Activated CD4-positive, alpha-beta T cell treated with anti-CD3 and anti-CD28 coated beads, Interleukin-2, Interleukin-6, amounts not matched to agents 100 ng/mL and 50 ng/mL, durations not matched to agents 16 hours and 8 hours (primary cell): ENCODE results near the gene TUBA4B.
"Not testable (repeated sequence)": the region's sequence is repeated elsewhere in the genome, so short reads cannot be mapped to it uniquely, and the experiment has no call there.

Experiments
- DNase-seq: peaks from one replicate; pipeline ENCODE4 v3.0.0-alpha.2; 2020

The TUBA4B gene

DNA sequence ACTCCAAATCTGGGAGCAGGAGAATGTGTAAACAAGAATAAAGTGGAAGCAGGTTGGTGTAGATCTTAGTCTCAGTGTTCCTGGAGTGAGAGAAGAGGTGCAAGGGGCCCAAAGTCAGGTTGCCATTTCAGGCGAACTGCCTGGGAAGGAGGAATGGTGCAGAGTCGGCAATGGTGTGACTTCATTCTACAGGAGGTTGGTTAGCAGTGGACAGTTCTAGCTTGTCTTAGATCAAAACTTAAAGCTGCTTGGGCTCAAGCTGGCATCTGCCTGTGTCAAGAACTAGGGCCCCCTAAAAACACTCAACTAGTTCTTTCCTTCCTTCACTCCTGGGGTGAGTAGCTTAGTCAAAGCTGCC is 4.2 kb upstream of the TUBA4B start:
- peak; percentile 24 for DNase-seq

DNA sequence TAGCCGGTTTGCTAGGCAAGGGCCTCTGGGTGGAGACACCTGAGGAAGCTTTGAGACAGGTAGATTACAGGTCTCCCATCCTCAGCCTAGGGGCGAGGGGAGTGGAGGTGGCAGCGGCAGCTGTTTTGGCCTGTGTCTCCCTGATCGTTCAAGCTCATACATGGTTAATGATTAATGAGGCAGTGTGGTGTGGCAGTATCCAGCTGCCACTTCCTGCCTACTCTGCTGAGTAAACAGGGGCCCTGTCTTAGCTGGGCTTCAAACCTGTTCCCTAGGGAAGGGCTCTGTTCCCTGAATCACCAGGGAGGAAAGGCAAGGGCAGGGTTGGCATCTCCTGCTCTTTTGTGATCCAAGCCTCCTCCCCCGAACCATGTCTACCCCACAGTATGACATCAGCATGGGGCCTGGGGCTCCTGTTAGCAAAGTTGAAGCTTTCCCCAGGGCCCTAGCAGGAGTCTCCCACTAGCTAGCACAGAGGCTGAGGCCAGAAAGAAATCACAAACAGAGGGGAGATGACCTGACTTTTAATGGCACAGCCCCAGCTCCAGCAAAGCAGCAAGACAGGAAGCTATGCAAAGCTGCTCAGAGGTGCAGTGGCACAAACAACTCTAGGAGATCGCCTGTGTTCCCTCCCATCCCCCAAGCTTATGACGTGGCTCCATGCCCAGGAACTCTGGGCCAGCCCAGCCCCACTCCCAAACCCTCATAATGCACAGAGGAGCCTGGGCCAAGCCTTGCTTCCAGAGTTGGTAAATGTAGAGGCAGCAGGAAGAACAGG is 3.7 kb upstream of the TUBA4B start:
- peak; percentile 70 for DNase-seq

DNA sequence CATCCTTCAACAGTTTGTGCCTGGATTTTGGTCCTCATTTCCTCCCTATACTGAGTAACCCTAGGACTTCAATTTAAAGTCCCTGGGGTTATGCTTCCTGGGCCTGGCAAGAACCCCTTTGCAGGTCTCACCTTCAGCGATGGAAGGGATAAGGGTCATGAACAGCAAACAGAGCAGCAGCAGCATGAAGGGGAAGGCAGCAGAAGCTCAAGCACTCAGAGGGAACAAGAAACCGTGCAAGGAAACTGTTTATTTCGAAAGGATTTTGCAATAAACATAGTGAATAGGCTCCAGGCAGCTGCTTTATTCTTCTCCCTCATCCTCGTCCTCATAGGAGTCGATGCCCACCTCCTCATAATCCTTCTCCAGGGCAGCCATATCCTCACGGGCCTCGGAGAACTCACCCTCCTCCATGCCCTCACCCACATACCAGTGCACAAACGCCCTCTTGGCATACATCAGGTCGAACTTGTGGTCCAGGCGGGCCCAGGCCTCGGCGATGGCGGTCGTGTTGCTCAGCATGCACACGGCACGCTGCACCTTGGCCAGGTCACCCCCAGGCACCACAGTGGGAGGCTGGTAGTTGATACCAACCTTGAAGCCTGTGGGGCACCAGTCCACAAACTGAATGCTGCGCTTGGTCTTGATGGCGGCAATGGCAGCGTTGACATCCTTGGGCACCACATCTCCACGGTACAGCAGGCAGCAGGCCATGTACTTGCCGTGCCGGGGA is 2.8 kb upstream of the TUBA4B start:
- DNase-seq: no peak

DNA sequence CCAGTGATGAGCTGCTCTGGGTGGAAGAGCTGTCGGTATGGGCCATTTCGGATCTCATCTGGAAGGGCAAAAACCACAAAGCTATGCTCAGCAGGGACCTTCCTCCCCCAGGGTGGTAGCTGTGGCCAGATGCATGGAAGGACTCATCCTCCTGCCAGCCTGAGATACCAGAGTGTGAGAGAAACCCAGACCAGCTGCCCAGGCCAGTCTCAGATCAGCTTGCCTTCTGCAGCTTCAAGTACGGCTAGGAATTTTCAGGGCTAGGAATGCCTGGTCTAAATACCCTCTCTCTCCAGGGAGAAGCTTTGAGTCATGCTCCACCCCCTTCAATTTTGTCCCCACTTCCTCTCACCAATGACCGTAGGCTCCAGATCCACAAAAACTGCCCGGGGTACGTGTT is 1.4 kb upstream of the TUBA4B start:
- DNase-seq: no peak

DNA sequence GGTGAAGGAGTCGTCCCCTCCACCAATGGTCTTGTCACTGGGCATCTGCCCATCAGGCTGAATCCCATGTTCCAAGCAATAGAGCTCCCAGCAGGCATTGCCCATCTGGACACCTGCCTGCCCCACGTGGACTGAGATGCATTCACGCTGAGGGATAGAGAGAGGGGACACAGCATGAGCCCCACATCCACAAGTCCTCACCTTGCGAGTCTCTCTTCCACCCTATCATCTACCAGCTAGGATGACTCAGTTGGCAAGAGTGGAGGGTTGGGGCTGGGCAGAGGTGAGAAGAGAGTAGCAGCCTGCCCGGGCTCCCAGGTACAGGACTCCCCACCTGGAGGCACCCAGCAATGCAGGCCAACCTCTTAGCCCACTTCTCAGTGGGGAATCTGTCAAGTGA is 959 bp upstream of the TUBA4B start:
- DNase-seq: peak; percentile 45

DNA sequence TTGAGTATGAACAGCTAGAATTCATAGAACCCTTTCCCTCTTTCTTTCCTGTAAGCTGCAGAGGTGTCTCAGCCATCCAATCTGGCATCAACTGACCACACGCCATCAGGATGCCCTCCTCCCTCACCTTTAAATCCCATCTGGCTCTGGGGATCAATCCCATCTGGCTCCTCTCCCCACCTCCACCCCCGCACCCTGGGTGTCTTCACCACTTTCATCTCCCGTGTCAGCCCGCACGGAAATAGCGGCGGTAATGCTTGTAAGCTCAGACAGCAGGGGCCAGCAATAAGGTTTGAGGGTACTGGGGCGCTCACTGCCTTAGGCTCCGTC is 508 bp upstream of the TUBA4B start:
- DNase-seq: no peak

DNA sequence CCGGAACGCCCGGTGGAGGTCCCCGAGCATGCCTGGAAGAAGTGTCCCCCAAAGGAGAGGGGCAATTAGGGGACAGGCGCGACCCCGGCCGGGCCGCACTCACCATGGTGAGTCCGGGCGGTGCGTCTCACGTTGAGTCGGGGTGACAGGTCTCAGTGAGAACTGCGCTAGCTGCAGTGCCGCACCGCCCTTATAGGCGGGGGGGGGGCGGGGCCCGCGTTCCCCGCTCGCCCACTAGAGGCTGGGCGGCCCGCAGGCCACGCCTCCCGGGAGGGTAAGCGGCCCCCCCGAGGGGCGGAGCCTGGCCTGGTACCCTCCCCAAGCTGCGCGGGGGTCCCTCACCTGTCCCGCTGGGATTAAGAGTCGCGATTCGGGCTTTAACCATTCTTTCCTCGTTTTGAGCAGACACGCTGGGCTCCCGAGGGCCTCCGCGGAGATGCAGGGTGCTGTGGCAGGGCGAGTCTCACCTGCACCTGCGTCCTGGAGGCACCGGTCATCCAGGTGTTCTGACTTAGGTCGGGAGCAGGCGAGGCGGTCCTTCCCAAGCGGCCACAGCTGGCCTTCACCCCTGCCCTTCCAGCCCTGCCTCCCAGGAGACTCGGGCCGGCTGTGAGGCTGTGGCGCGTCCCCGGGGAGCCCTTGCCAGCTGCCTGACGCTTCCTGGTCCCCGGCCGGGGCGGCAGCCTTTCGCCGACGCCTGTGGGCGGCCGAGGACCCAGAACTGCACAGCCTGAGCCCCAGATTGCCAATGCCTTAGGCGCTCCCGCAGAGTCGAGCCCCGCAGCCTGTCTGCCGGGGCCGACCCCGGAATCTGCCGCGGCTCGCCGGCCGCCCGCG is 928 bp downstream of the TUBA4B start, which contains the start of gene TUBA4A:
Gene TUBA4A, minus strand, starts transcription at position 166 of the 837 bp plus-strand sequence. Its CDS starts 60 bp downstream, at position 106.
- DNase-seq: peak; percentile 93

DNA sequence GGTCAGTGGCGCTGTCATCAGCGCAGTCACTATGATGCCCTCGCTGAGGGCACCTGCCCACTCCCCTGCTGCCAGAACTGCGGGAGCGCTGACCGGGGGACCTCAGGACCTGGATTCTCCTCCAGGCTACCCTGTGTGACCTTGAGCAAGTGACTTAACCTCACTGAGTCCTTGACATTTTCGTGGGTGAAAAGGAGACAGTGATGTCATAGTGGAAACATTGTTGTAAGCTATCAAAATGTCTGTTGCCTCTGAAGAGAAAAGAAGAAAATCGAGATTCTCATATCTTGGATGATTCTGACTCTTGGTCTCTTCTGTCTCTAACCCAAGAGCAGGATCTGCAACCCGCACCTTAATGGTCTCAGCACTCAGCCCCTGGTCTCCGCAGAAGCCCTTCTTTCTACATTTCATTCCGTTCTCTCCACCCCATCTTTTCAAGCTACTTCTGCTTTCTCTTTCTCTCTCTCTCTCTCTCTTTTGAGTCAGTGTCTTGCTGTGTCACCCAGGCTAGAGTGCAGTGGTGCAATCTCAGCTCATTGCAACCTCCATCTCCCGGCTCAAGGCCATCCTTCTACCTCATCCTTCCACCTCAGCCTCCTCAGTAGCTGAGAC is 1.7 kb downstream of the TUBA4B start:
- peak; percentile 62 for DNase-seq

DNA sequence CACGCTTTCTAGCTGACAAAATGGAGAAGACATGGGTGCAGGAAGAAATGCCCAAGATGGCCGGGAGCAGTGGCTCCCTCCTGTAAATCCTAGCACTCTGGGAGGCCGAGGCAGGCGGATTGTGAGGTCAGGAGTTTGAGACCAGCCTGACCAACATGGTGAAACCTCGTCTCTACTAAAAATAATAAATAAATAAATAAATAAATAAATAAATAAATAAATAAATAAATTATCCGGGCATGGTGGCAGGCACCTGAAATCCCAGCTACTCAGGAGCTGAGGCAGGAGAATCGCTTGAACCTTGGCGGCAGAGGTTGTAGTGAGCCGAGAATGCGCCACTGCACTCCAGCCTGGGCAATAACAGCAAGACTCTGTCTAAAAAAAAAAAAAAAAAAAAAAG is 5.9 kb downstream of the TUBA4B start:
- DNase-seq: not testable (repeated sequence)

DNA sequence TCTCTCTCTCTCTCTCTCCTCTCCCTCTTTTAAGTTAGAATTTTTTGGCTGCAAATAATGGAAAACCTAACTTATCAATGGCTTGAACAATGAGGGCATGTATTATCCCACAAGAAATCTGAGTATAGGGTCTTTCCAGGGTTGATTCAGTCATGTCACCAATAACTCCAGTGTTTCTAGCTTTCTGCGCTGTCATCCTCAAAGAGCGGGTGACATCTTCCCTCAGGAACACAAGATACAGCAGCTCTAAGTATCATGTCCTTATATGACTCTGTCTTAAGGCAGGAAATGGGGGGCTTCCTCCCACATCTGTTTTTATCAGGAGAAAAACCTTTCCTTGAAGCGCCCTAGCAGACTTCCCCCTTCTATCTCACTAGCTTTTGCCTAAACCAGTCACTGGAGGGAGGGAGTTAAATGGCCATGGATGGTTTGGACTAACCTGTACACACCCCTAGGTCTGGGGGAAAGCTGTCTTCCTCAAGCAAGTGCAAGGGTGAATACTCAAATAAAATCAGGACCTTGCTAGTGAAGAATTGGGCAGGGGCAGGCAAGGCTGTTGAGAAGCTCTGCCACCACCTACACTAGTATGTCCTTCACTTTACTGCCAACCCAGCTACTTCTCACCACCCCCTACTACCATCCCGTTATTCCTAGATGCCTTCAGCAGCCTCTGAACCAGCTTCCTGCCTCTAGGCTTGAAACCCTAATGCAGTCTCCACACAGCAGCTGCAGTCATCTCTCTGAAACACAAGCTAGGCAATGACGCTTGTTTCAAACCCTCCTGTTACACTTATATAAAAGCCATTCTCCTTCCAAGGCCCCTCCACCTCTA is 8.2 kb downstream of the TUBA4B start:
- DNase-seq: no peak

DNA sequence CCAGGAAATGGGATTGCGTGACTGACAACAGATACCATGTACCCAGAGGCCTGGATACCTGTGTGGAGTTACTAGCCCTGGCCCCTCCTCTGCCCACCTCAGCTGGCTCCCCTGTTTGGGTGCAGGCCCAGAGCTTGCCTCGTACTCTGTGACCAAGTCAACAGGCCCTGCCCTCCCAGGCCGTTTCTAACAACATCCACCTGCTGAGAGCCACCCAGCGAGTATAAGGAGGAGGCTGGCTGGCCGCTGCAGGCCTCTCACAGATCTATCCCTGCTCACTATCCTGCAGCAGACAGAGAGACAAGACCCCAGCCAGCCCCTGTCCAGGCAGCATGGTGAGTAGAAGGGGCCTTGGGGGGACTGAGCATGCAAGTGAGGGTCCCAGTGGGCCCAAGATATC is 13.2 kb downstream of the TUBA4B start:
- no peak for DNase-seq

DNA sequence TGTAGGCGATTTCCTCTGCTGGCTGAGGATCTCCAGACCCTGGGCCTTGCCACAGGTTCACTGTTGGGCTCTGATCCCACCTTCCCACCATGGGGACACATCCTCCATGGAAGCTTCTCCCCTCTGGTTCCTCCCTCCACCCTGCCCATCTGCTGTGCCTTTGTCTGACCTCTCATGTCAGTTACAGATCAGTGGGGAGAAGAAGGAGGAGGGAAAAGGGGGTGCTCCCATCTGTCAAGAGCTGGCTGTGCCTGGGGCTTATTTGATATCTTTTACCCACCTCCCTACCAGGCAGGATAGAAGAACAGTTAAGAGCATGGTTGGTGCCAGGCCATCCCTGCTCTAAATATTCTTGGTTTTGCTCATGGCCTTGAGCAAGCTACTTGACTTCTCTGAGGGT is 13.8 kb downstream of the TUBA4B start:
- DNase-seq: no peak

DNA sequence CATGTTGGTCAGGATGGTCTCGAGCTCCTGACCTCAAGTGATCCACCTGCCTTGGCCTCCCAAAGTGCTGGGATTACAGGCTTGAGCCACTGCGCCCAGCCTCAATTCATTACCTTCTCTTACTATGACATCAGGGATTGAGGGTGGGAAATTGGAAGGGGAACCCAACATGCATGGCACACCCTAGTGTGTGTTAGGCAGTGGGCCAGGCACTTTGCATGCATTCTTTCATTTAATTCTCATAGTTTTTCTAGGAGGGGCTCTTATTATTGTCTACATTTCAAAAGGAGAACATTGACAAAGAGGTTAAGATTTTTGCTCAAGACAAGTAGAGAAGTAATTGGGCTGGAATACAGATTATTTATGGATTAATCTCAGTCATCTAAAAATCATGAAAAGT is 15.3 kb downstream of the TUBA4B start:
- DNase-seq: no peak

DNA sequence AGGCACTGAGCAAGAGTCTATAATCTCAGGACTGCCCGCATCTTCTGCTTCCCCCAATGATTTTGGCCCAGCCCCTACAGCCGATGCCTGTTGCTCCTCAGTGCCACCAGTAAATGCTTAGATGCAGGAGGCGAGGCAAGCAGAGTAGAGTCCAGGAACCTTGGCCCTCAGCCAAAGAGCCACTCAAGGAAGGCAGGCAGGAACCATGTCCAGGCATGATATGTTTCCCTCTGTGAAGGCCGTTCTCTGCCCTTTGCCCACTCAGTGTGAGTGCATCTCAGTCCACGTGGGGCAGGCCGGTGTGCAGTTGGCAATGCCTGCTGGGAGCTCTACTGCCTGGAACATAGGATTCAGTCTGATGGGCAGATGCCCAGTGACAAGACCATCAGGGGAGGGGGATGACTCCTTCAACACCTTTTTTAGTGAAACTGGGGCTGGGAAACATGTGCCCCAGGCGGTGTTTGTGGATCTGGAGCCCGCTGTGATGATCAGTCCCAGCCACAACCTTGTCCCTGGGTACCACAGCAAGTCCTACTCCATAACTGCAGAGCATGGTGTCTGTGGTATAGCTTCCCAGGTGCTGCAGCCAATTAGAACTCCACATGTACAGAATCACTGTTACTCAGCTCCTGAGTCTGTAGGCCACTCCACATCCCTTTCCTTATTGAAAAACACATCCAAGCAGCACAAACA is 16.5 kb downstream of the TUBA4B start:
- no peak for DNase-seq

DNA sequence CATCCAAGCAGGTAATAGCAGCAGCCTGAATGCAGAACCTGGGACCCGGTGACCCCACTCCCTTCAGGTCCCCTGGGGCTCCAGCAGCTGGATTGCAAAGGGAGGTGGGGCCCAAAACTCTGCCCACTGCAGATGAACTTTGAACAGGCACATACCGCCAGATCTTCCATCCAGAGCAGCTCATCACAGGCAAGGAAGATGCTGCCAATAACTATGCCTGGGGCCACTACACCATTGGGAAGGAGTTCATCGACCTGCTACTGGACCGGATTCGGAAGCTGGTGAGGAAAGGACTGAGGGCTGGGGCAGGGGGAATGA is 17.0 kb downstream of the TUBA4B start:
- no peak for DNase-seq

DNA sequence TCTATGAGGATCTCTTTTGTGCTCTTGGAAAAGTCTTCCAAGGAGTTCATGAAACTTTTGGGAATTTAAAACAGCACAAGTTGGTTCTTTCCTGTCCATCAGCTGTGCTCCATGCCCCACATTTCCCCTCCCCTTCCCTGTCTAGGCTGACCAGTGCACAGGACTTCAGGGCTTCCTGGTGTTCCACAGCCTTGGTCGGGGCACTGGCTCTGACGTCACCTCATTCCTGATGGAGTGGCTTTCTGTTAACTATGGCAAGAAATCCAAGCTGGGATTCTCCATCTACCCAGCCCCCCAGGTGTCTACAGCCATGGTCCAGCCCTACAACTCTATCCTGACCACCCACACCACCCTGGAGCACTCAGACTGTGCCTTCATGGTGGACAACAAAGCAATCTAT is 18.0 kb downstream of the TUBA4B start:
- no peak for DNase-seq

DNA sequence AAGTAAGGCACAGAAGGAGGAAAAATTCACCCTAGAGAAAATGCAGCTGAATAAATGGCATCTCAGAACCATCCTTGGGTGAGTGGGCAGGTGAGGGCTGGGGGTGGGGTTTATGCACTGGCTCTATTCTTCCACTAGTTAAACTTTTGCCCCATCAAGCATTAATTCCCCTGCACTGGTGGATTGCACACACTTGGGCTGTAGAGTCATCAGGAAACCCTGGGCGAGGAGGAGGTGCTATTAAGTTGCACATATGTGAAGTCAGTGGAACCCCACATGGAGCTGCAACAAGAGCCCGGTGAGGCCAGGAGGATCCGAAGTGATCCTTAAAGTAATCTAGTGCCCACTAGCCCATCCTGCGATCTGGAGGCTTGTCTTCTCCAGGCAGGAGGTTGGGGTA is 19.3 kb downstream of the TUBA4B start:
- DNase-seq: no peak

DNA sequence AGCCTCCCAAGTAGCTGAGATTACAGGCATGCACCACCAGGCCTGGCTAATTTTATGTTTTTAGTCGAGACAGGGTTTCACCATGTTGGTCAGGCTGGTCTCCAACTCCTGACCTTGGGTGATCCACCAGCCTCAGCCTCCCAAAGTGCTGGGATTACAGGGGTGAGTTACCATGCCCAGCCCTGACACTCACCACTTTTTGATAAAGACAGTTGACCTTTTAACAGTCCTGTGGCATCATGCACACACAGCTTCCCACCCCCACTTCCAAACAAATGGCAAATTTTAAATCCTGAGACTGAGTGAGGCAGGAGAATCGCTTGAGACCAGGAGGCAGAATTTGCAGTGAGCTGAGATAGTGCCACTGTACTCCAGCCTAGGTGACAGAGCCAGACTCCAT is 20.0 kb downstream of the TUBA4B start:
- no peak for DNase-seq

DNA sequence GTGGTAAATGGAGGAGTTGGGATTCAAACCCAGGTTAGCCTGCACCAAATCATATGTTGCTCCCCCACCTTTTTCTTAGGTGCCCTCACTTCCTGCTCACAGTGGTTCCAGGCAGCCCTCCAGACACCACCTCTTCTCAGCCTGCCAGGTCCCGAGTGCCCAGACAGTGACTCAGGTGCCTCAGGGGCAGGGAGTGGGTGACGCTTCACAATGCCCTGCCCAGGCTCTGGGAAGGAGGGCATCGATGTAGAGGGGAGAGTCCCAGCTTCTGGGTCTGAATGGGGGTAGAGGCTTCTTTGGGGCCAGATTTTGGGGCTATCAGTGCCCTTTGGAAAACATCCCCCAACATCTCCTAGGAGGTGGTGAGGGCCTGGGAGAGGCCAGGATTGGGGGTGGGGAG is 20.9 kb downstream of the TUBA4B start:
- DNase-seq: no peak

DNA sequence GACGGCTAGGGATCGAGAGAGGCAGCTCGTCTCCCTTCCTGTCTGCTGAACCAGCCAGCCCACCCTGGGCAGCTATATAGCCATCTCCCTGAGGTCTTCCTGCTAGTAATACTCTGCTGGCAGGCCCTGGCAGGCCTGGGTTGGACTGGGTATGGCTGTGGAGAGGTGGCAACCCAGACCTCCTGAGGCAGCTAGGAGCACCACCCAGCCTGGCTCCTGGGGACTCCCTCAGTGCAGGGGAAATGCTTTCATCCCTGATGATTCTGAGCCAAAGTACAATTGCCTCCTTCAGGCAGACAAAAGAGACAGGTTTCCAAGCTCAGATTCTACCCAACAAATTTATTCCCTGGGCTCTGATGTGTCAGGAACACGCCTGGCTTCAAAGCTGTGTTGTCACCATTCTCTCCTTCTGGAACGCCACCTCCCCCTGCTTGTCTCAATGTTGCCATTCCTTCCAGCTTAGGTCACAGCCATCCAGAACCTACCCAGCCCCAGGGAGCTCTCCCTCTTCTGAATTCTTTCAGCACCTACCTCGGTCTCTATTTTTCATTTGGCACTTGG is 21.4 kb downstream of the TUBA4B start:
- DNase-seq: no peak
